GM18508 (cell line): ENCODE results near the gene OTUB2.

Experiments used
- ATAC-seq: cut with Tn5 transposase; IDR thresholded peaks from one replicate; pipeline ENCODE4 v1.9.1; 2021; ENCODE audit warnings: moderate number of reproducible peaks; ENCODE audit not compliant: insufficient read depth, unreplicated experiment

The OTUB2 gene

DNA sequence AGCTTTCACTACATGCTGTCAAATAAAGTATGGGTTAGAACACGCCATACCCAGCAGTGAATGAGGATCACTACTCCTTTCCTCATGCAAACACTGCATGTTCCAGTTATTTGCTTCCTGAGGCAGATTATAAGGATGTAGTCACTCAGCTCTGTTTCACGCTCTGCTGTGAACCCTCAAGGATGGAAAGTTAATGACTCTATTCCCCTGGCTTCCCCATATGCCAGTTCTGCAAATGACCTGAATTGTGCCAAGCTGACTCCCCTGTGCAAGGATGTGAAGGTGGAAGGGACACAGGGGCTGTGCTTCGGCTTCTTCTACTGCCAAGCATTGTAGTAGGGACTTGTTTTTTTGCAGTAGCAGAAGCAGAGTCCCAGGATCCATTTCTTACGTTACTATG, 61.8 kb downstream of the OTUB2 start:
- ATAC-seq, result no peak

DNA sequence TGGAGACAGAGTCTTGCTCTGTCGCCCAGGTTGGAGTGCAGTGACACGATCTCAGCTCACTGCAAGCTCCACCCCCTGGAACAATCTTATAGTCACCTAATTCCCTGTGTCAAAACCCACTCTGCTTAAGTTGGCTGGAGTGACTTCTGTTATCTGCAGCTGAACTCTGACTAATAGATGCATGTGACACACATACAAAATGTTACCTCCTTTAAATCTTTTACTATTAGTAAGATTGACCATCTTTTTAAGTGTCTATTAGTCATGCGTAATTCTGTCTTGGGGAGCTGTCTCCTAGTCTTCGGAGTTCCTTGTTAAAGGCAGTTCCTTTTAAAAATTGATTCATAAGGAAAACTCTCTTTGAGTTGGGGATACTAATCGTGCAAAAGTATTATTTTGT, 62.4 kb downstream of the OTUB2 start:
- ATAC-seq, result no peak

DNA sequence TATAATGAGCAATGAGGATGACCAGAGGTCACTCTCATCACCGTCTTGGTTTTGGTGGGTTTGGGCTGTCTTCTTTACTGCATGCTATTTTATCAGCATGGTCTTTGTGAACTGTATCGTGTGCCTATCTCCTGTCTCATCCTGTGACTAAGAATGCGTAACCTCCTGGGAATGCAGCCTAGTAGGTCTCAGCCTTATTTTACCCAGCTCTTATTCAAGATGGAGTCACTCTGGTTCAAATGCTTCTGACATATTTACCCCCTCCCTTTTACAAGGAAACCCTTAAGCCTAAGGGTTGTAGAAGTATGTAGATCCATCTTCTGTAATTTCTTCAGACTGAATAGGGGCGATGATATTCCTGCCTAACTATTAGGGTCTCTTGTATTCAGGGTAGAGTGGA, 63.3 kb downstream of the OTUB2 start:
- no peak for ATAC-seq

DNA sequence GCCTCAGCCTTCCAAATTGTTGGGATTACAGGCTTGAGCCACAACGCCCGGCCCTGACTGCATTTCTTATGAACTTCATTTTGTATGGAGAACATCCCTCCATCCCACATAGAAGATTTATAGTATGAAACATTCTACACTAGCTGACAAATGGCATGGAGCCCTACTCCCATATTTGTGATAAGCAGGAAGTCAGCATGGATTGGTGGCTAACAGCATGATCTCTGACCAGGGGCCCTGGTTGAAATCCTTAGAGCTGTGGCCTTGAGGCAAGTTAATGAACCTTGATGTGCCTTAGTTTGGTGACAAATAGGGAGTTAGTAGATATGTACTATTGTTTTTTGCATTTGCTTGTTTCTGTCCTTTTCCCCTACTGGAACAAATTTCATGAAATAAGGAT, 67.3 kb downstream of the OTUB2 start:
- no peak for ATAC-seq

DNA sequence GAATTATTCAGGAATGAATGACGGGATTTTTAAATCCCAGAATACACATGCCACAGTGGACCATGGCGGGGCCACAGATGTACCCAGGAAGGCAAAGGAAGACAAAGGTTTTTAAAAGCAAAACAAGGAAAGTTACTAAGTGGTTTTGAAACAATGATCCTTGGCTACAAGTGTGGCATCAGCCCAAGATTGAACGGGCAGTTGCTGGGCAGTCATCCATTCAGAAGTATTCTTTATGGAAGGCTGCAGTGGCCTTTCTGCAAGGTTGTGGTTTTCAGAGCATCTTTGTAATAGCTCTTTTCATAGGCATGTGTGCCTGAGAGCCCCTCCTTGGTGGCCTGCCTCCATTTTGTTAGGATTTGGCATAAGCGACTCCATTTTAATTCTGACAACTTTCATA, 71.0 kb downstream of the OTUB2 start:
- ATAC-seq, result no peak
